ENCODE data around the gene SPATA24.

GRCh38 chr5:139415221-139415861 lies 11.5 kb upstream of the SPATA24 start:
- no peak for TF ChIP-seq YY1 (IDR thresholded peaks at IDR 0.05; ENCODE audit: insufficient read depth, insufficient read length)
- no peak for TF ChIP-seq ZNF274 (IDR thresholded peaks at IDR 0.05; ENCODE audit: low read depth, low read length)
- TF ChIP-seq SUZ12 (IDR thresholded peaks at IDR 0.05; ENCODE audit: extremely low read depth, insufficient read depth, insufficient read length) = no peak

Data from NT2/D1 (cell line).